NCI-H1092 treated with DMSO at 0.1 percent for 48 hours (cell line): ENCODE results near the gene C1QL4.
A peak's percentile ranks its signal among the peaks of the same experiment; 100 is the strongest.
"Not testable (repeated sequence)": the region's sequence is repeated elsewhere in the genome, so short reads cannot be mapped to it uniquely, and the experiment has no call there.

Source experiments
- DNase-seq: peaks from one replicate; lab custom pipeline; 2025; lab: John Stamatoyannopoulos, UW

C1QL4 gene

DNA sequence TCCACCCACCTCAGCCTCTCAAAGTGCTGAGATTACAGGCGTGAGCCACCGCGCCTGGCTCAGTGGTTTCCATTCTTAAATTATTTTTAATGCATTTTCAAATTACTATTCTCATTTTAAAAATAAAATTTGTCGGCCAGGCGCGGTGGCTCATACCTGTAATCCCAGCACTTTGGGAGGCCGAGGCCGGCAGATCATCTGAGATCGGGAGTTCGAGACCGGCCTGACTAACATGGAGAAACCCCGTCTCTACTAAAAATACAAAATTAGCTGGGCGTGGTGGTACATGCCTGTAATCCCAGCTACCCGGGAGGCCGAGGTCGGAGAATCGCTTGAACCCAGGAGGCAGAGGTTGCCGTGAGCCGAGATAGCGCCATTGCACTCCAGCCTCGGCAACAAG is 3.2 kb downstream of the C1QL4 start:
- DNase-seq = not testable (repeated sequence)

DNA sequence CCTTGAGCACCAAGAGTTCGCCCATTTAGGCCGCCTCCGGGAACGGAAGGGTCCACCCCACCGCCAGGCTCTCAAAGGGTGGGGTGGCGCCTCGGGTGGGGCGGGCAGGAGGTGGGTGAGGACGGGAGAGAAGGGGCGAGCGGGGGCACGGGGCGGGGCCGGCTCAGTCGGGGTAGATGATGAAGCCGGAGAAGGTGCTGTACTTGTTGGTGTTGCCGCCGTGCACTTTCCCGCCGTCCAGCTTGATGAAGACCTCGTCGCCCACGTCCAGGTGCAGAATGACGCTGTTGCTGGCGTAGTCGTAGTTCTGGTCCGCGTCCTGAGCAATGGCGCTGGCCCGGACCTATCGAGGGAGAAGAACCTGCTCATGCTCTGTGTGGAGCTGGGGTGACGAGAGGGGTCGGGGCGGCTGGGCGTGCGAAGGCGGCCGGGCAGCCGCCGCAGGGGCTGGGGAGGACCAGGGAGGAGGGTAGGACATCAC is 4.1 kb downstream of the C1QL4 start:
- no peak for DNase-seq

DNA sequence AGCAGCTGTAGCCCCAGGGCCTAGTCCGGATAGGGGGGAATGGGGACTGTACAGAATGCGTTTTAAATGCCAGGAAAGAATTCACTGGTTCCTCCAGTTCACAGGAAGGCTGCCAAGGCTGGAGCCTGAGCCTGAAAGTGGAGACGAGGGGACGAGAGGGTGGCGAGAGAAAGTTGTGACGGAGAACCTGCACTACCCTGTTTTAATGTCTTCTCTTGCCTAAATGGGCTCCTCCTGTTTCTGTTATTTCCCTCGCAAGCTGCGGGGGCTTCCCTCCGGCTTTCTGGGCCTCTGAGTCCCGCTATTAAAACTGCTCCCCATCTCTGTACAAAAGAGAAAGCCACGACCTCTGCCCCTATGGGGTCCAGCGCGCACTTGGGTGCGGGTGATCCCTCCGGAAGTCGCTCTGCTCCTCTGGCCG is 4.5 kb downstream of the C1QL4 start:
- DNase-seq = no peak

DNA sequence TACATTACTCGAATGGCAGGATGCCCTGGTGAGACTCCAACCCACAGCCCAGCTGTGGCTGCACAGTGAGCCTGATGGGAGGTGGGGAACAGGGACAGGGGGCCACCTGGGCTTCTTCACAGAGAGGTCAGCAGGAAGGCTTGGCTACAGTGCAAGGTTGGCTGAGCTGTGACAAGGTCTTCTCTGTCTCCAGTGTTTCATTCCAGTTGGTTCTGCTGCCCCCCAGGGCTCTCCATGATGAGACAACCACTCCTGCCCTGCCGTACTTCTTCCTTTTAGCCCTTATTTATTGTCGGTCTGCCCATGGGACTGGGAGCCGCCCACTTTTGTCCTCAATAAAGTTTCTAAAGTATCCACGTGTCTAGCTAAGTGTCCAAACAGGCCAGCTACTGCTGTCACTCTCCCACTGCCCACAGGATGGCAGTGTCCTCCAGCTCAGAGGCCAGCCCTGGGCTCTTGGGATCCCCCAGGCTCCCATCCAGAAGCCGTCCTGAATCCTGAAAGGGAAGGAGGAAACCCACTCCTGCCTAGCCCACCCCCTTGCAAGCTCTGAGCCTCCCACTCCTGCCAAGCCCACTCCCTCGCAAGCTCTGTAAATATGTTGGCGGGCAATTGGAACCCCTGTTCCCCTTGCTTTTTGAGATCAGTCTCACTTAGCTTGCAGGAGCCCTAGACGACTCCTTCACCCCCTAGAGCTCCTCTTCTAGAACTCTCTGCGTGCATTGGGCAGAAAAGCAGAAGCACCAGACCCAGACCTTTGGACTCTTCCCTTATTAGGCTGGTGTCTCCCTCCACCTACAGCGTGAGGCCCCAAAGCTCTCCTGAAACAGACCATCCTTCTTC is 5.4 kb downstream of the C1QL4 start:
- DNase-seq = no peak

DNA sequence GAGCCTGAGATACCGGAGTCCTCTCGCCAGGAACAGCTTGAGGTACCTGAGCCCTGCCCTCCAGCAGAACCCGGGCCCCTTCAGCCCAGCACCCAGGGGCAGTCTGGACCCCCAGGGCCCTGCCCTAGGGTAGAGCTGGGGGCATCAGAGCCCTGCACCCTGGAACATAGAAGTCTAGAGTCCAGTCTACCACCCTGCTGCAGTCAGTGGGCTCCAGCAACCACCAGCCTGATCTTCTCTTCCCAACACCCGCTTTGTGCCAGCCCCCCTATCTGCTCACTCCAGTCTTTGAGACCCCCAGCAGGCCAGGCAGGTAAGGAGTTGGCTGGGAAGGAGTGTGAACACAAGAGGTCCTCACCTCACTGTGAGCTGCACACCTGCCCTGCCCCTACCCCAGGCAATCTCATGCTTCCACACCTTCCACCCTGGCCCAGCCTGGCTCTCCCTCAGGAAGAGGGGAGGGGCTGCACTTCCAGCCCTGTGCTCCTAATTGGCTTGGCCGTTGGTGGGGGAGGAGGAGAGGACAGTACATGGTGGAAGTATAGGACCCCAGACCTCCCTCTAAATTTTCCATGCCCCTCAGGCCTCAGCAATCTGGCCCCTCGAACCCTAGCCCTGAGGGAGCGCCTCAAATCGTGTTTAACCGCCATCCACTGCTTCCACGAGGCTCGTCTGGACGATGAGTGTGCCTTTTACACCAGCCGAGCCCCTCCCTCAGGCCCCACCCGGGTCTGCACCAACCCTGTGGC is 6.2 kb downstream of the C1QL4 start:
- DNase-seq = no peak

DNA sequence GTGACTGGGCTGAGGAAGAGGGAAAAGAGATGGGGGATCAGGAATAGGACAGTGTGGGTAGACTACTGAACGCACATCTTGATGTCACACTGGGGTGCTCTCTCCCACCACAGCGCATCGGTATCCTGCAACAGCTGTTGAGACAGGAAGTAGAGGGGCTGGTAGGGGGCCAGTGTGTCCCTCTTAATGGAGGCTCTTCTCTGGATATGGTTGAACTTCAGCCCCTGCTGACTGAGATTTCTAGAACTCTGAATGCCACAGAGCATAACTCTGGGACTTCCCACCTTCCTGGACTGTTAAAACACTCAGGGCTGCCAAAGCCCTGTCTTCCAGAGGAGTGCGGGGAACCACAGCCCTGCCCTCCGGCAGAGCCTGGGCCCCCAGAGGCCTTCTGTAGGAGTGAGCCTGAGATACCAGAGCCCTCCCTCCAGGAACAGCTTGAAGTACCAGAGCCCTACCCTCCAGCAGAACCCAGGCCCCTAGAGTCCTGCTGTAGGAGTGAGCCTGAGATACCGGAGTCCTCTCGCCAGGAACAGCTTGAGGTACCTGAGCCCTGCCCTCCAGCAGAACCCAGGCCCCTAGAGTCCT is 6.9 kb downstream of the C1QL4 start:
- no peak for DNase-seq

DNA sequence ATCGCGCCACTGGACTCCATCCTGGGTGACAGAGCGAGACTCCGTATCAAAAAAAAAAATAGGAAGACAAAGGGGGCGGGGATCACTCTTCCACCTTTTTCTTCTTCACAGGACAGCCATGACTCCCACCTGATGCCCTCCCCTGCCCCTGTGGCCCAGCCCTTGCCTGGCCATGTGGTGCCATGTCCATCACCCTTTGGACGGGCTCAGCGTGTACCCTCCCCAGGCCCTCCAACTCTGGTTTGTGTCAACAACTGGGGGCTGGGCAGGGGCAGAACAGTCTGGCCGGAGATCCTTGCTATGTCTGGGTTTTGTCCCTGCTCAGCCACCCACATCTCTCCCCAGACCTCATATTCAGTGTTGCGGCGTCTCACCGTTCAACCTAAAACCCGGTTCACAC is 8.2 kb downstream of the C1QL4 start:
- no peak for DNase-seq

DNA sequence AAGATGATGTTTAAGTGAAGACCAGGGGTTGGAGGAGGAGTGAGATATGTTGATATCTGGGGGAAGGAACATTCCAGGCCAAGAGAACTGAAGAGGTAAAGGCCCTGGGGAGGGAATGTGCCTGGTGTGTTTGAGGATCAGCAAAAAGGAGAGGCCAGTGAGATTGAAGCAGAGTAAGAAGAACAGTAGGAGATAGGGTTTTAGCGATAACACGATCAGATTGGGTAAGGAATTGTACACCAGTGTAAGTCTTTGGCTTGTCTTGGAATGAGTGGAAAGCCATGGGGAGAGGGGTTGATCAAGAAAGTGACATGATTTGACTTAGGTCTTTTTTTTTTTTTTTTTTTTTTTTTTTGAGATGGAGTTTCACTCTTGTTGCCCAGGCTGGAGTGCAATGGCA is 9.1 kb downstream of the C1QL4 start:
- DNase-seq = no peak

DNA sequence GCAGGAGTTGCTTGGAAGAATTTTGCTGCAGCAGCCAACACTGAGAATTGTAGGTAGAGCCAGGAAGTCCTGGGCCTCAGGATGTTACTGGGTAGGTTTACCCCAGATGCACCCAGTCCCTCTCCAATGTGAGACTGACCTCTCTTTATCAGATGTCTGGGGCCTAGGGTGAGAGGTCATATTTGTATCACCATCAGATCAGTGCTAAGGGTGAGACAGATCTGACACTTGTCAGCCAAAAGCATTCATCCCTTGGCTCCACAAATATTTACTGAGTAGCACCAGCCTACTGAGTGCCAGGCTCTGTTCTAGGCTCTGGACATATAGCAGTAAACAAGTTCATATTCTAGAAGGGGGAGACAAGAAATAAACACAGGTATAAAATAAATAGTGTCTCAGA is 9.6 kb downstream of the C1QL4 start:
- DNase-seq = no peak

DNA sequence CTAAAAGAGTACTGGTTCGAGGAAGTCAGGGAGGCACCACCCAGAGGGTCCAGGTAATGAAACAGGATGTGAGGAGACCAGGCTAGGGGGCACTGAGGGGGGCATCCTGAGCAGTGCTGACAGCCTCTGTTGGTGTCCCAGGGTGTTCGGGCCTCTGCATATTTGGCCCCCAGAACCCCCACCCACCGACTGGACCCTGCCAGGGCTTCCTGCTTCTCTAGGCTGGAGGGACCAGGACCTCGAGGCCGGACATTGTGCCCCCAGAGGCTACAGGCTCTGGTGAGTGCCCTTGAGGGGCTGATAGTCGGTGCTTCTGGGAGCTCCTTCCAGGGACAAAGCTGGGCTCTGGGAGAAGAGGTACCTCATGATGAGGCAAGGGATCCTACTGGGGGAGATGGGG is 11.4 kb downstream of the C1QL4 start:
- DNase-seq = no peak

DNA sequence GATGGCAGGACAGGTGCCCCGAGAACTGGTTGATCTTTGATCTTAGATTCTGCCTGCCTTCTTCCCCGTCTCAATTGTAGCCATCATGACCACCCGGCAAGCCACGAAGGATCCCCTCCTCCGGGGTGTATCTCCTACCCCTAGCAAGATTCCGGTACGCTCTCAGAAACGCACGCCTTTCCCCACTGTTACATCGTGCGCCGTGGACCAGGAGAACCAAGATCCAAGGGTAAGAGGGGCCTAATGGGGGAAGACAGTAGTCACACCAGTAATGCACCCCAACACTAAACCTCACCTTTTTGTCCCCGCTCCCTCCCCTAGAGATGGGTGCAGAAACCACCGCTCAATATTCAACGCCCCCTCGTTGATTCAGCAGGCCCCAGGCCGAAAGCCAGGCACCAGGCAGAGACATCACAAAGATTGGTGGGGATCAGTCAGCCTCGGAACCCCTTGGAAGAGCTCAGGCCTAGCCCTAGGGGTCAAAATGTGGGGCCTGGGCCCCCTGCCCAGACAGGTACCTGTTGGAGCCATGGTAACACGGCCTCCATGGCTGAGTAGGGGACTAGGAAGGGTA is 13.4 kb downstream of the C1QL4 start:
- DNase-seq = no peak

DNA sequence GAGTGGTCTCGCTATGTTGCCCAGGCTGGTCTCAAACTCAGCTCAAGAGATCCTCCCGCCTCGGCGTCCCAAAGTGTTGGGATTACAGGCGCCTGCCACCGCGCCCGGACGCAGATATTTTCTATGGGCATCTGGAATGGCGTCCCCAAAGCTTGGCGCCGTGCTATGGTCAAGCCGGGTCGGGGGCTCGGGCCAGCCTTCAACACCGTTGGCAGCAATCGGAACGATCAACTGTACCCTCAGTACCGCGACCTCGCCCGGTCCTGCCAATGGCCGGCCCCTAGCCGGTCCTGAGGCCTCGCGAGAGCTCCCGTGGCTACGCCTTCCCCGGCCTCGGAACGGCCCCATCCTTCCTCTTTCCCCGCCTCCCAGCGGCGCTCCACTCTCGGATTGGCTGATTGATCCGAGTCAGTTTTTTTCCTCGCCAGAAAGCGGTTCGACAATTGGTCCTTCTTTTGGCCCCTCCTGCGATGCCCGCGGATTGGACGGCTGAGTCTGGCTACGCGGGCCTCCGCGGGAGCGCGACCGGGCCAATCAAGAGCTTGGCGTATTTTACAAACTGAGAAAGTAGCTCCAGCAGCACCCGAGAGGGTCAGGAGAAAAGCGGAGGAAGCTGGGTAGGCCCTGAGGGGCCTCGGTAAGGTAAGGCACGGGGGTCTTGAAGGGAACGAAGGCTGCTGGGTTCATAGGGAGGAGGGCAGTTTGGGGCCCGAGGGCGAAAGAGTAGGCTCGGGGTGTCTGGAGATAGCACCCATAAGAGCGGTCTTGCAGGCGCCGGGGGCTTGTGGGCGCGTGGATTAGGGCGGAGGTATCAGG is 14.1 kb downstream of the C1QL4 start, which contains the start of gene TROAP:
TROAP (plus strand) TSS at position 548 of the 816 bp plus-strand sequence. CDS start 354 bp downstream, outside the sequence.
- DNase-seq = peak; percentile 96

DNA sequence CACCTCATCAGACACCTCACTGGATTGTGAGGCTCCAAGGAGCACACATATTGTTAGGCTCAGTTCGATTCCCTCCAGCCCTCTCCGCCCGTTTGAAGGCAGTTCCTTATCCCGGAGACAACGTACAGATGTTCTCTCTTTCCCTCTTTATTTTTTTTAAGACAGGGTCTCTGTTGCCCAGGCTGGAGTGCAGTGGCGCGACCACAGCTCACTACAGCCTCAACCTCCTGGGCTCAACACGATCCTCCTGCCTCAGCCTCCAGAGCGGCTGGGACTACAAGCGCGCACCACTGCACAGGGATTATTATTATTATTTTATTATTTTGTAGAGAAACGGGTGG is 14.7 kb downstream of the C1QL4 start:
- DNase-seq = no peak

DNA sequence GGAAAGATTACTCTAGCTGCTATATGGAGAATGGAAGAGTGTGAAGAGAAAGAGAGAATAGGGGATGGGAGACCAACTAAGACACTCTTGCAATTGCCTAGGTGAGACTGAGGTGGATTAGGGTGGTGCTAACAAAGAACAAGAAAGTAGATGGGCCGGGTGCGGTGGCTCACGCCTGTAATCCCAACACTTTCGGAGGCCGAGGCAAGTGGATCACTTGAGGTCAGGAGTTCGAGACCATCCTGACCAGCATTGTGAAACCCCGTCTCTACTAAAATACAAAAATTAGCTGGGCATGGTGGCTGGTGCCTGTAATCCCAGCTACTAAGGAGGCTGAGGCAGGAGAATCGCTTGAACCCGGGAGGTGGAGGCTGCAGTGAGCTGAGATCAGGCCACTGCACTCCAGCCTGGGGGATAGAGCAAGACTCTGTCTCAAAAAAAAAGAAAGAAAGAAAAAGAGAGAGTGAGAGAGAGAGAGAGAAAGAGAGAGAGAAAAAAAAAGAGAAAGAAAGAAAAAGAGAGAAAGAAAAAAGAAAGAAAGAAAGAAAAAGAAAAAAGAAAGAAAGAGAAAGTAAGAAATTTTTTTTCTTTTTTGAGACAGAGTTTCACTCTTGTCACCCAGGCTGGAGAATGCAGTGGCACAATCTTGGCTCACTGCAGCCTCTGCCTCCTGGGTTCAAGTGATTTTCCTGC is 16.4 kb downstream of the C1QL4 start:
- DNase-seq = not testable (repeated sequence)

DNA sequence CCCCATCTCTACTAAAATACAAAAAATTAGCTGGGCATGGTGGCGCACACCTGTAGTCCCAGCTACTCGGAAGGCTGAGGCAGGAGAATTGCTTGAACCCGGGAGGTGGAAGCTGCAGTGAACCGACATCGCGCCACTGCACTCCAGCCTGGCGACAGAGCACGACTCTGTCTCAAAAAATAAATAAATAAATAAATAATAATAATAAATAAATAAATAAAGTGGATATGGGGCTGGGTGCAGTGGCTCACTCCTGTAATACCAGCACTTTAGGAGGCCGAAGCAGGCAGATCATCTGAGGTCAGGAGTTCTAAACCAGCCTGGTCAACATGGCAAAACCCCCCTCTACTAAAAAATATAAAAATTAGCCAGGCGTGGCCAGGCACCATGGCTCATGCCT is 19.9 kb downstream of the C1QL4 start:
- DNase-seq = not testable (repeated sequence)

DNA sequence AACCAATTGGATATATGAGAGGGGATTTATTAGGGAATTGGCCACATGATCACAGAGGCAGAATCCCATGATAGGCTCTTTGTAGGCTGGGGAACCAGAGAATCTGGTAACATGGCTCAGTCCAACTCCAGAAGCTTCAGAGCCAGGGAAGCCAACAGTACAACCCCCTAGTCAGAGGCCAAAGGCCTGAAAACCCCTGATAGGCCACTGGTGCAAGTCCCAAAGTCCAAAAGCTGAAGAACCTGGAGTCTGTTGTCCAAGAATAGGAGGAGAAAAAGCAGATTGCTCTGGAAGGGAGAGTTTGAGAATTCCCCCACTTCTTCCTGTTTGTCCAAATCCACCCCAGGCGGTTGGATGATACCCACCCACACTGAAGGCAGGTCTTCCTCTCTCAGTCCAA is 22.2 kb downstream of the C1QL4 start:
- no peak for DNase-seq

DNA sequence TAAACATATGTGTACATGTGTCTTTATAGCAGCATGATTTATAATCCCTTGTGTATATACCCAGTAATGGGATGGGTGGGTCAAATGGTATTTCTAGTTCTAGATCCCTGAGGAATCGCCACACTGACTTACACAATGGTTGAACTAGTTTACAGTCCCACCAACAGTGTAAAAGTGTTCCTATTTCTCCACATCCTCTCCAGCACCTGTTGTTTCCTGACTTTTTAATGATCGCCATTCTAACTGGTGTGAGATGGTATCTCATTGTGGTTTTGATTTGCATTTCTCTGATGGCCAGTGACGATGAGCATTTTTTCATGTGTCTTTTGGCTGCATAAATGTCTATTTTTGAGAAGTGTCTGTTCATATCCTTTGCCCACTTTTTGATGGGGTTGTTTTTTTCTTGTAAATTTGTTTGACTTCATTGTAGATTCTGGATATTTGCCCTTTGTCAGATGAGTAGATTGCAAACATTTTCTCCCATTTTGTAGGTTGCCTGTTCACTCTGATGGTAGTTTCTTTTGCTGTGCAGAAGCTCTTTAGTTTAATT is 26.5 kb downstream of the C1QL4 start:
- DNase-seq = not testable (repeated sequence)

DNA sequence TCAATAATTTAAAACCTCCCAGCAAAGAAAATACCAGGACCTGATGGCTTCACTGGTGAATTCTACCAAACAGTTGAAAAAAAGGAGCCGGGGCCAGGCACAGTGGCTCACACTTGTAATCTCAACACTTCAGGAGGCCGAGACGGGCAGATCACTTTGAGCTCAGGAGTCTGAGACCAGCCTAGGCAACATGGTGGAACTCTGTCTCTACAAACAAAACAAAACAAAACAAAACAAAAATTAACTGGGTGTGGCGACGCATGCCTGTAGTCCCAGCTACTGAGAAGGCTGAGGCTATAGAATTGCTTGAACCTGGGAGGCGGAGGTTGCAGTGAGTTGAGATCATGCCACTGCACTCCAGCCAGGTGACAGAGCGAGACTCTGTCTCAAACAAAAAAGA is 27.6 kb downstream of the C1QL4 start:
- DNase-seq = no peak

DNA sequence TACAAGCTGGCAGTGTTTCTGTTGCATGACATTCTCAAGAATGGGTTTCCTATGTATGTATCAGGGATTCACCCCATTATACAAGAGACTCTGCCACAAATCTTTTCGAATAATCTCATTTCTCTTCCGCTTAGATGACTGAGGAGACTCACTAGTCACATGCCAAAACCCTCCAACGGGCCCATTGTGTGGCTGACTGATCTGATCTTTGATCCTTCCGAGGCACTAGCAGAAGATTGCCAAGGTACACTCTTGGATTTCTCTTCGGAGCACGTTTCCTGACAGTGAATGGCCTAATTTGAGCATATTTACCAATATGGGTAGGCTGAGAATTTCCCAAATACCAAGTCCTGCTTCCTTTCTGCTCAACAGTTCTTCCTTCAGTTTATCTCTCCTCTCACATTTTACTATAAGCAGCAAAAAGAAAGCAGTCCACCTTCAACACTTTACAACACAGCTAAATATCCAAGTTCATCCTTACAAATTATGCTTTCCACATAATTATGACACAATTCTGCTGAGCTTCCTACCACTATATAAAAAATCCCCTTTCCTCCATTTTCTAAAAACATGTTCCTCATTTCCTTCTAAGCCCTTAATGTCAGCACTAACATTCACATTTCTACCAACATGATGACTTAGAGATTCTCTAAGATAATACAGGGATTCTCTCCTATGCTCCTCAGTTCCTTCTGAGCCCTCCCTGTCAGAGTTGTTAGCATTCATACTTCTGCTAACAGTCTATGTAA is 31.1 kb downstream of the C1QL4 start:
- DNase-seq = no peak

DNA sequence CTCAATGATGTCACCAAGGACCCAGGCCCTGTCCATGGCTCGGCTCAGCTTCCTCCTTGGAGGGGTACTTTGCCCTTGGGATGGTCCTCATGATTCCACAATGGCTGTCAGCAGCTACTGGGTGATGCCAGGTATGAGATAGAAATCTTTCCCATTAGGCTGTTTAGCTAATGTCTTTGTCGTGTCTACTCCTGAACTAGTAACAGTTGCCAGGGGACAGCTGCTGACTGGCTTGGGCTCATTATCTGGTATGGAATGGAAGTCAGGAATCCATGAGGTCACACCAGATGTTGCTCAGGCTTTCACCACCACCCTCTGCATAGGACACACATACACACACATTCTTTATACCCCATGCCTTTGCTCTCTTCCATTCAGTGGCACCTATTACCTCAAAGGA is 32.8 kb downstream of the C1QL4 start:
- DNase-seq = no peak
